SU-DHL-6 (cell line): ENCODE results near the gene SRP68.

Source experiments
- CTCF ChIP-seq: fragments of 200-600 bp; sonication (generic); IDR thresholded peaks from one replicate; pipeline ENCODE4 v1.5.1; 2017; ENCODE audit warnings: antibody characterized with exemption, mild to moderate bottlenecking, low read length, moderate library complexity; ENCODE audit not compliant: insufficient read depth, poor library complexity, severe bottlenecking
- EZH2phosphoT487 ChIP-seq: fragments of 200-600 bp; sonication (generic), shearing (Covaris generic); conservative IDR thresholded peaks from 2 replicates; pipeline ENCODE4 v1.6.1; 2018; ENCODE audit warnings: mild to moderate bottlenecking, antibody characterized with exemption, low read length, moderate library complexity, mixed read lengths

DNA sequence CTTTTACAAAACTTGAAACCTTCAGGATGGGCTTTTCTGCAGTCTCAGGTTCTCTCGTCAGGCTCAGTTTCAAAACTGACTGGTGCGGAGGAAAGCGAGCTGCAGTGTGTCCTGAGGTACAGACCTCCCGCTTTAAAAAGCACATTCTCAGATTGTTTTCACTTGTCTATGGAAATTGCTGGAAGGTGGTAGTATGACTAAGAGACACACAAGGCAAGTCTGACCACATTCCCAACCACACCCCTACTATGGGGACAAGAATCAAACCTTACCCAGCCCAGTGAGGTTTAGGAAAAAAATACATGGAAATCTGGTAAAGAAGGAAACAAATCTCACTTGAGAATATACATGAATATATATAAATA, 18.2 kb downstream of the SRP68 start:
- TF ChIP-seq CTCF (no peak), EZH2phosphoT487 (no peak)
